ENCODE data around the gene SMARCC2. TPM values are rescaled to one million over a fixed set of nuclear protein-coding genes. Genes with fewer than 3 reads are reported as not detected.

The SMARCC2 gene
- total RNA-seq, 1 experiment from 2014 or later = 94.8 TPM

GRCh38 chr12:56162468-56163290 lies 26.6 kb downstream of the SMARCC2 start:
- Histone ChIP-seq H3K36me3 (ENCODE audit: control insufficient read depth, insufficient read depth, low read length) (peaks cover 3% of the 10 kb centered on the region), H3K4me3 (ENCODE audit: low read depth, low read length) (no peak overlapping the region), H3K27me3 (replicated peaks; ENCODE audit: control insufficient read depth, insufficient read depth, low read length) (no peaks in the 10 kb centered on the region), H3K9me3 (no peaks in the 10 kb centered on the region), H3K4me1 (peaks cover 14% of the 10 kb centered on the region)
- H3K9me3 Mint-ChIP-seq (ENCODE audit: unreplicated experiment) = no peaks in the 10 kb centered on the region
- H3K27me3 Mint-ChIP-seq (ENCODE audit: insufficient read depth, unreplicated experiment) = no peaks in the 10 kb centered on the region
- H3K27ac Mint-ChIP-seq (ENCODE audit: unreplicated experiment) = no peak overlapping the region
- H3K36me3 Mint-ChIP-seq (ENCODE audit: insufficient read depth, unreplicated experiment) = peaks cover 99% of the 10 kb centered on the region
- ChIA-PET POLR2A (interaction anchor here (0.6 to 1.4 kb wide), 4 partner anchors 11 to 197 kb away, joined by 3 to 8 read pairs (median 5); partner anchors contain the start of genes ESYT1, MYL6B and STAT2), CTCF (interaction anchor here (0.6 to 1.7 kb wide), 6 partner anchors 11 to 154 kb away, joined by 3 to 6 read pairs (median 4); partner anchors contain the start of genes ESYT1, MYL6B and ZC3H10)
- TF ChIP-seq CTCF (IDR thresholded peaks at IDR 0.05; ENCODE audit: insufficient read depth in 1 of 2, low read depth in 1 of 2, low read length in 1 of 2, severe bottlenecking in 1 of 2, unreplicated experiment in 1 of 2) = no peak
- TSS peak; percentile 23 for BruUV-seq (replicated peaks)
- peaks cover 25% of the 10 kb centered on the region for H3K4me1 Mint-ChIP-seq (ENCODE audit: low read depth, unreplicated experiment)
- DNase-seq = no peak
- peak overlapping the region; percentile 25 for H3K4me3 Mint-ChIP-seq (ENCODE audit: unreplicated experiment)
- intact Hi-C loops (cut with micrococcal nuclease; ENCODE audit: unreplicated experiment) = no loop called here

- no peak for TF ChIP-seq CTCF (IDR thresholded peaks at IDR 0.05; ENCODE audit: insufficient read depth in 1 of 2, low read depth in 1 of 2, low read length in 1 of 2, severe bottlenecking in 1 of 2, unreplicated experiment in 1 of 2)
- no peaks in the 10 kb centered on the region for H3K9me3 Mint-ChIP-seq (ENCODE audit: unreplicated experiment)
Observed at GRCh38 chr12:56161690-56162351, 27.5 kb downstream of the SMARCC2 start.

More at GRCh38 chr12:56161690-56162351, 27.5 kb downstream of the SMARCC2 start:
- Histone ChIP-seq H3K36me3 (ENCODE audit: control insufficient read depth, insufficient read depth, low read length) (no peaks in the 10 kb centered on the region; the same call in none of the 2 replicates), H3K4me1 (peaks cover 14% of the 10 kb centered on the region), H3K27me3 (replicated peaks; ENCODE audit: control insufficient read depth, insufficient read depth, low read length) (no peaks in the 10 kb centered on the region), H3K4me3 (ENCODE audit: low read depth, low read length) (no peak overlapping the region), H3K9me3 (no peaks in the 10 kb centered on the region)
- DNase-seq = no peak
- ChIA-PET POLR2A (interaction anchor here (1.1 to 1.5 kb wide), 5 partner anchors 10 to 60 kb away, joined by 3 to 8 read pairs (median 4); partner anchors contain the start of genes ESYT1, MYL6B and RNF41), CTCF (interaction anchor here (1.3 to 1.7 kb wide), 3 partner anchors 10 to 43 kb away, joined by 4 to 6 read pairs (median 5); partner anchors contain the start of genes ESYT1, MYL6B and ZC3H10)
- H3K36me3 Mint-ChIP-seq (ENCODE audit: insufficient read depth, unreplicated experiment) = peaks cover 99% of the 10 kb centered on the region
- peak overlapping the region; percentile 79 for H3K4me3 Mint-ChIP-seq (ENCODE audit: unreplicated experiment)
- intact Hi-C loops (cut with micrococcal nuclease; ENCODE audit: unreplicated experiment) = no loop called here
- H3K27me3 Mint-ChIP-seq (ENCODE audit: insufficient read depth, unreplicated experiment) = no peaks in the 10 kb centered on the region
- peaks cover 20% of the 10 kb centered on the region for H3K4me1 Mint-ChIP-seq (ENCODE audit: low read depth, unreplicated experiment)
- peak overlapping the region; percentile 65 for H3K27ac Mint-ChIP-seq (ENCODE audit: unreplicated experiment)
- BruUV-seq (replicated peaks) = no TSS peak
